Measurements from ENCODE around the gene RECK. TPM values are rescaled to one million over a fixed set of nuclear protein-coding genes. Genes with fewer than 3 reads are reported as not detected.

The RECK gene
- total RNA-seq, 1 donor from 2014 or later: 48.2 TPM

GRCh38 chr9:36110434-36110833 is 73.7 kb downstream of the RECK start:
- H3K4me1 Mint-ChIP-seq (ENCODE audit: unreplicated experiment): no peaks in the 10 kb centered on the region
- no peak for TF ChIP-seq CTCF (IDR thresholded peaks at IDR 0.05; ENCODE audit: unreplicated experiment)
- peaks cover 9% of the 10 kb centered on the region for H3K36me3 Mint-ChIP-seq (ENCODE audit: low read depth, unreplicated experiment)
- H3K27me3 Mint-ChIP-seq (ENCODE audit: unreplicated experiment): peaks cover 1% of the 10 kb centered on the region
- no peak overlapping the region for H3K4me3 Mint-ChIP-seq (ENCODE audit: unreplicated experiment)
- no peaks in the 10 kb centered on the region for H3K9me3 Mint-ChIP-seq (ENCODE audit: unreplicated experiment)
- H3K27ac Mint-ChIP-seq (ENCODE audit: unreplicated experiment): no peak overlapping the region
- no peak for DNase-seq (ENCODE audit: low spot score)

GRCh38 chr9:36112516-36112915 is 75.8 kb downstream of the RECK start:
- Mint-ChIP-seq H3K4me1 (ENCODE audit: unreplicated experiment) (no peaks in the 10 kb centered on the region), H3K36me3 (ENCODE audit: low read depth, unreplicated experiment) (peaks cover 22% of the 10 kb centered on the region), H3K27me3 (ENCODE audit: unreplicated experiment) (peaks cover 1% of the 10 kb centered on the region), H3K27ac (ENCODE audit: unreplicated experiment) (no peak overlapping the region), H3K4me3 (ENCODE audit: unreplicated experiment) (no peak overlapping the region), H3K9me3 (ENCODE audit: unreplicated experiment) (no peaks in the 10 kb centered on the region)
- TF ChIP-seq CTCF (IDR thresholded peaks at IDR 0.05; ENCODE audit: unreplicated experiment): no peak
- no peak for DNase-seq (ENCODE audit: low spot score)

GRCh38 chr9:36113999-36114398 is 77.3 kb downstream of the RECK start:
- Mint-ChIP-seq H3K27ac (ENCODE audit: unreplicated experiment) (no peak overlapping the region), H3K36me3 (ENCODE audit: low read depth, unreplicated experiment) (peaks cover 29% of the 10 kb centered on the region), H3K9me3 (ENCODE audit: unreplicated experiment) (no peaks in the 10 kb centered on the region), H3K27me3 (ENCODE audit: unreplicated experiment) (peaks cover 1% of the 10 kb centered on the region), H3K4me1 (ENCODE audit: unreplicated experiment) (no peaks in the 10 kb centered on the region), H3K4me3 (ENCODE audit: unreplicated experiment) (no peak overlapping the region)
- DNase-seq (ENCODE audit: low spot score): no peak
- no peak for TF ChIP-seq CTCF (IDR thresholded peaks at IDR 0.05; ENCODE audit: unreplicated experiment)

GRCh38 chr9:36116593-36116992 is 79.9 kb downstream of the RECK start:
- no peak for TF ChIP-seq CTCF (IDR thresholded peaks at IDR 0.05; ENCODE audit: unreplicated experiment)
- Mint-ChIP-seq H3K36me3 (ENCODE audit: low read depth, unreplicated experiment) (peaks cover 35% of the 10 kb centered on the region), H3K4me3 (ENCODE audit: unreplicated experiment) (peak overlapping the region; percentile 59), H3K4me1 (ENCODE audit: unreplicated experiment) (no peaks in the 10 kb centered on the region), H3K27me3 (ENCODE audit: unreplicated experiment) (no peaks in the 10 kb centered on the region), H3K9me3 (ENCODE audit: unreplicated experiment) (no peaks in the 10 kb centered on the region), H3K27ac (ENCODE audit: unreplicated experiment) (no peak overlapping the region)
- DNase-seq (ENCODE audit: low spot score): no peak

- TF ChIP-seq CTCF (IDR thresholded peaks at IDR 0.05; ENCODE audit: unreplicated experiment): no peak
- Mint-ChIP-seq H3K4me1 (ENCODE audit: unreplicated experiment) (no peaks in the 10 kb centered on the region), H3K9me3 (ENCODE audit: unreplicated experiment) (no peaks in the 10 kb centered on the region), H3K36me3 (ENCODE audit: low read depth, unreplicated experiment) (peaks cover 46% of the 10 kb centered on the region), H3K27me3 (ENCODE audit: unreplicated experiment) (no peaks in the 10 kb centered on the region), H3K27ac (ENCODE audit: unreplicated experiment) (no peak overlapping the region), H3K4me3 (ENCODE audit: unreplicated experiment) (peak overlapping the region; percentile 24)
- no peak for DNase-seq (ENCODE audit: low spot score)
Observed at GRCh38 chr9:36118201-36118600, 81.5 kb downstream of the RECK start.

All from endothelial cell (in vitro differentiated cells).